Muscle layer of duodenum (tissue), 2 donors: ENCODE data around the gene ACAN.

Experiments
- H3K27ac ChIP-seq: one replicate; pipeline ENCODE4 v1.7.0; 2013; ENCODE audit warnings: mild to moderate bottlenecking, low read length
- H3K27me3 ChIP-seq: one replicate; pipeline ENCODE4 v1.7.0; 2013; ENCODE audit warnings: low read depth, mild to moderate bottlenecking, control low read depth, low read length
- H3K36me3 ChIP-seq, 2 donors: one replicate each; pipeline ENCODE4 v1.7.0; 2013; ENCODE audit warnings: low read length in 2 of 2, control low read depth in 1 of 2, mild to moderate bottlenecking in 1 of 2; ENCODE audit not compliant: insufficient read depth in 2 of 2, control insufficient read depth in 1 of 2
- H3K4me1 ChIP-seq, 2 donors: one replicate each; pipeline ENCODE4 v1.7.0; 2013; ENCODE audit warnings: low read length in 2 of 2, mild to moderate bottlenecking in 2 of 2, control low read depth in 1 of 2, moderate library complexity in 1 of 2; ENCODE audit not compliant: insufficient read depth in 2 of 2, control insufficient read depth in 1 of 2
- H3K4me3 ChIP-seq, 2 donors: one replicate each; pipeline ENCODE4 v1.7.0; 2013; ENCODE audit warnings: low read length in 2 of 2, low read depth in 1 of 2, mild to moderate bottlenecking in 1 of 2
- H3K9me3 ChIP-seq, 2 donors: one replicate each; pipeline ENCODE4 v1.7.0; 2013; ENCODE audit warnings: low read length in 2 of 2, control low read depth in 1 of 2, mild to moderate bottlenecking in 1 of 2; ENCODE audit not compliant: control insufficient read depth in 1 of 2
- donor health status: healthy.

Gene ACAN

GRCh38 chr15:88897142-88897455 is 93.9 kb downstream of the ACAN start:
- Histone ChIP-seq H3K9me3 (no peaks in the 10 kb centered on the region), H3K27me3 (peaks cover 12% of the 10 kb centered on the region), H3K4me3 (no peak overlapping the region), H3K4me1 (peaks cover 6 to 34% of the 10 kb centered on the region in 2 donors), H3K27ac (no peak overlapping the region), H3K36me3 (peaks cover 0 to 8% of the 10 kb centered on the region in 2 donors)

DNA sequence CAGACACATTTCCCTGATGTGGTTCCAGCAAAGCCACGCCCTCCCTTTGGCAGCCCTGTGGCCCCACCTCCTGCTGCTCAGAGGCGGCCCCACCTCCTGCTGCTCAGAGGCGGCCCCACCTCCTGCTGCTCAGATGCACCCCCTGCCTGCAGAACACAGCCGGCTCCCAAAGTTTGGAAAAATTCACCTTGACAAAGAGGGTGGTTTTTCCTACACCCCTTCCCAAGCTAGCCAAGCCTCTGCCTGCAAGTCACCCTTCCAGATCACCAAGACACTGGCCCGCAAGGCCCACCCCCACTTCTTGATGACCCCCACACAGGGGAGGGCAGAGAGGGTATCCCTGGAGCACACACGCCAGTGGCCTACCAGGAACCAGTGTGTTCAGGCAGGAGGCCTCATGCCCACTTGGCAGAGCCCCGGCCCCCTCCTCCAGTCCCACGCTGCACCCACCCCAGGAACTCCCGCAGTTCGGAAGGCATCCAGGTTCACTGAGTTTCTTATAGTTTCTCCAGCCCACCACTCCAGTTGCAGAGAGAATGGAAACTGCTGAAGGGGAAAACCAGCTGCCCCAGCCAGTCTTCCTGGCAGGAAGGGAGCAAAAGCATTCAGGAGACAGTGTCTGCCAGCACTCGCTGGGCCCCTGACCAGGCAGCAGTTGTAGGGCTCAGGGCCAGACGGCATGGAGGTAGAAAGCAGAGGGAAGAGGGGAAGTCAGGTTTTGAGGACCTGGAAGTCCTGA is 94.4 kb downstream of the ACAN start:
- Histone ChIP-seq H3K4me1 (peaks cover 6 to 34% of the 10 kb centered on the region in 2 donors), H3K36me3 (peaks cover 0 to 8% of the 10 kb centered on the region in 2 donors), H3K9me3 (no peaks in the 10 kb centered on the region), H3K27me3 (peaks cover 12% of the 10 kb centered on the region), H3K4me3 (no peak overlapping the region), H3K27ac (no peak overlapping the region)

- Histone ChIP-seq H3K27me3 (peaks cover 12% of the 10 kb centered on the region), H3K4me1 (peaks cover 6 to 34% of the 10 kb centered on the region in 2 donors)
Observed at GRCh38 chr15:88898736-88899135, 95.5 kb downstream of the ACAN start.

DNA sequence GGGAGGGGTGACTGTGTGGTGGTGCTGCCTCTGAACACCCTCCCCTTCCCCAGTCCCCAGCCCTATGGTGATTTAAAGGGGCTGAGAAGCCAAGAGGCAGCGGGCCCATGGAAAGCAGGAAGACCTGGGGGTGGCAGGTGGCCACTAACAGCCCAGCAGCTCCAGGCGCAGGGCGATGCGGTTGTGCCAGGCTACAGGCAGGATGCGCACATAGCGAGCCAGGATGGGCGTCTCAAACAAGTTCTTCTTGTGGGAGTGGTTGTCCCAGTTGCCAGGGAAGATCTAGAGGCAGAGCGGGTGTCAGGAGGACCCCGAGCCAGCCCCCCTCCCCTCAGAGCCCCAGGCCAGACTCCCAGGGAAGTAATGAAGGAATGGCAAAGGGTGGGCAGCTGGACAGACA is 96.0 kb downstream of the ACAN start:
- H3K27me3 ChIP-seq, result peaks cover 9% of the 10 kb centered on the region
- H3K36me3 ChIP-seq, result peaks cover 0 to 8% of the 10 kb centered on the region in 2 donors
- no peaks in the 10 kb centered on the region for H3K9me3 ChIP-seq
- H3K27ac ChIP-seq, result no peak overlapping the region
- H3K4me3 ChIP-seq, result no peak overlapping the region
- peaks cover 6 to 31% of the 10 kb centered on the region in 2 donors for H3K4me1 ChIP-seq

More at GRCh38 chr15:88898736-88899135, 95.5 kb downstream of the ACAN start:
- H3K27ac ChIP-seq, result no peak overlapping the region
- no peak overlapping the region for H3K4me3 ChIP-seq
- H3K9me3 ChIP-seq, result no peaks in the 10 kb centered on the region
- peaks cover 0 to 8% of the 10 kb centered on the region in 2 donors for H3K36me3 ChIP-seq

DNA sequence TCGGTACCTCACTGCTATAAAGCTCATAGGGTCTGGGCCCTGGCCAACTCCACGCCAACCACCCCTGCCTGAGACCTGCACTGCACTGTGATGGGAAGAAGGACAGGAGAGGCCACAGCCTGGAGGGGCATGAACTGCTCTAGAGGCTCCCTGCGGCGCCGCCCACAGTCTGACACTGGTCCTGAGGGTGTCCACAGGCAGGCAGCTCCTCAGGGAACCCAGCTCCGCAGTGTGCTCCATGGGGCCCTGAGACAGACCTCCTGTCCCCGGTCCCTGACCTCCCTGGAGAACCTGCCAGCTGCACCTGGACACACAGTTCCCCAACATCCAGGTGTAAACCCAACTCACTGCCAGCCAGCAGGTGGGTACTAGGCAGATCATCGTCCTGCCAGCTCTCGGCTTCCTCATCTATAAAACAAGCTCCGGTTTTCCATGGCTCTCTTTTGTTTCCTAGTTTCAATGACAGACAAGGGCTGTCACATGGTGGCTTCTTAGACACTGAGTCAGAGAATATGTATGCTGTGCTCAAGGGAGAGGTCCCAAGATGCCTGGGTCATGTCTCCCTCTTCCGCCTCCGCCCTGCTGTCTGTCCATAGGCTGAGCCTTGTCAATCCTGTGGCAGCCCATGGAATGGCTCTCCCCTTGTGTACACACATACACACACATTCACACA is 97.2 kb downstream of the ACAN start:
- Histone ChIP-seq H3K4me3 (no peak overlapping the region), H3K36me3 (peaks cover 0 to 10% of the 10 kb centered on the region in 2 donors), H3K9me3 (no peaks in the 10 kb centered on the region), H3K4me1 (peaks cover 6 to 29% of the 10 kb centered on the region in 2 donors), H3K27me3 (peaks cover 2% of the 10 kb centered on the region), H3K27ac (no peak overlapping the region)

GRCh38 chr15:88900982-88901418 is 97.8 kb downstream of the ACAN start:
- H3K36me3 ChIP-seq, result peaks cover 0 to 11% of the 10 kb centered on the region in 2 donors
- H3K27me3 ChIP-seq, result no peaks in the 10 kb centered on the region
- no peaks in the 10 kb centered on the region for H3K9me3 ChIP-seq
- H3K4me1 ChIP-seq, result peaks cover 6 to 25% of the 10 kb centered on the region in 2 donors
- no peak overlapping the region for H3K27ac ChIP-seq
- H3K4me3 ChIP-seq, result no peak overlapping the region

DNA sequence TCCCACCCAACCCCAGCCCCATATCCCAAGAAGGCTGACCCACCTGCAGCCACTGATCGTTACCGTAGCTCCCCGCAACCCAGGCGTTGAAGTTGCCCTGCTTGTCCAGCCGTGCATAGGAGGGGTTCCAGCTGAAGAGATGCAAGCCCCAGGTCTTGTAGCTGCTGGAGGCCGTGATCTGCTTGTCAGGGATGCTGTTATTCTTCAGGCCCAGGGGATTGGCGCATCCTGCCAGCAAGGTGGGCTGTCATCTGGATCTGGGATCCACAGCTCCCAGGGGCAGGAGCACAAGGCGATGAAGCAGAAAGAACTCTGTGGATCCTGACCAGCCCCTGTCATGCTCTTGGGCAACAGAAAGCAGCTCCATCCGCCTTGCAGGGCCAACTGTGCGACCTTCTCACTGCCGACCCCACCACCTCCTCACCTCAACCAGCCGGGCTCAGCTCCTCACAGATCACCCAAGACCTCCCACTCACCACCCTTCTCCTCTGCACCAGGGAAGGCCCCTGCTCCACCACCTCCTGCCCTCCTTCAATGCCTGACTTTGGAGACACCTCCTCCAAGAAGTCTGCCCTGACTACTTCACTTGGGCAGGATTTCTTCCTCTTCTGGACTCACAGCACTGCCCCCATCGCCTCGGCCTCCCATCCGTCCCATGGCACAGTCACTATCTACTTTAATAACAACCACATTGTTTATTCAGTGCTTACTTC is 98.4 kb downstream of the ACAN start:
- no peak overlapping the region for H3K4me3 ChIP-seq
- H3K9me3 ChIP-seq, result no peaks in the 10 kb centered on the region
- H3K4me1 ChIP-seq, result peaks cover 6 to 23% of the 10 kb centered on the region in 2 donors
- peaks cover 0 to 11% of the 10 kb centered on the region in 2 donors for H3K36me3 ChIP-seq
- H3K27ac ChIP-seq, result no peak overlapping the region
- no peaks in the 10 kb centered on the region for H3K27me3 ChIP-seq

DNA sequence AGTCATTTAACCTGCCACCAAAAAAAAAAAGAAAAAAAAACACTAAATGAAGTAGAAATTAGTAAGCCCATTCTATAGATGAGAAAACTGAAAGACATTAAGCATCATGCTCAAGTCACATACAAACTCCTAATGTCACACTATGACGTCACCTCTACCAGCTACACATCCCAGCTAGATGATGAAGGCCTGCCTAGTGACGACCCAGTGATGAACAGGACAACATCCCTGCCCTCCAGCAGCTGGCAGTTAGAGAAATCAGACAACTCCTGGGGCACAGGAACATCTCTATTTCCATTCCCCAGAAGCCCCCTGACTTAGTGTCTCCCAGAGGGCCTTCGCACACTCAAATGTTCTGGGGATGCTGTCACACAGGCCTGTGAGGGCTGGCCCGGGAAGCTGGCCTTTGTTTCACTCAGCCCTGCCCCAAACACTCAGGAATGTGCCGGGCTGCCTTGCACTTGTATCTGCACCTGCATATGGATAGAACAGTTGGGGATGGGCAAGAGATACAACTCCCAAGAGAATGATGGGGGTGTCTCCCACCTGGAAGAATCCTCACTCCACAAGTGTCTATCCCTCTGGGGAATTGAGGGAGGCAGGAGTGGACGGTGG is 99.1 kb downstream of the ACAN start:
- no peaks in the 10 kb centered on the region for H3K9me3 ChIP-seq

GRCh38 chr15:88902846-88903245 is 99.6 kb downstream of the ACAN start:
- peaks cover 0 to 11% of the 10 kb centered on the region in 2 donors for H3K36me3 ChIP-seq
- H3K27me3 ChIP-seq, result no peaks in the 10 kb centered on the region
- no peak overlapping the region for H3K4me3 ChIP-seq
- no peaks in the 10 kb centered on the region for H3K9me3 ChIP-seq
- H3K27ac ChIP-seq, result no peak overlapping the region
- H3K4me1 ChIP-seq, result peaks cover 0 to 11% of the 10 kb centered on the region in 2 donors

More for the DNA sequence above, 99.1 kb downstream of the ACAN start:
- Histone ChIP-seq H3K4me1 (peaks cover 0 to 17% of the 10 kb centered on the region in 2 donors), H3K36me3 (peaks cover 0 to 11% of the 10 kb centered on the region in 2 donors), H3K27me3 (no peaks in the 10 kb centered on the region), H3K27ac (no peak overlapping the region), H3K4me3 (no peak overlapping the region)

- Histone ChIP-seq H3K36me3 (peaks cover 0 to 12% of the 10 kb centered on the region in 2 donors), H3K9me3 (no peaks in the 10 kb centered on the region), H3K27me3 (no peaks in the 10 kb centered on the region), H3K27ac (no peak overlapping the region), H3K4me3 (no peak overlapping the region), H3K4me1 (peaks cover 0 to 10% of the 10 kb centered on the region in 2 donors)
Observed at GRCh38 chr15:88904257-88904623, 101.0 kb downstream of the ACAN start.
